ENCODE data around the gene THADA. TPM values are rescaled to one million over a fixed set of nuclear protein-coding genes. Genes with fewer than 3 reads are reported as not detected.

The THADA gene
- total and polyA plus RNA-seq, 2 donors (not counting 1 experiment from before 2014, with no cell fraction given), result 9.2 to 36.2 TPM

GRCh38 chr2:43216629-43217028, 379.2 kb downstream of the THADA start:
- H3K9ac ChIP-seq (ENCODE audit: insufficient read depth, low read length), result no peak overlapping the region
- H3K9me3 ChIP-seq (ENCODE audit: control insufficient read depth, insufficient read depth, low read depth, low read length), result no peaks in the 10 kb centered on the region
- H3K79me2 ChIP-seq (ENCODE audit: control insufficient read depth, insufficient read depth, low read length), result peaks cover 6% of the 10 kb centered on the region
- no peak for DNase-seq (ENCODE audit: low read depth in 2 of 2)
- no peaks in the 10 kb centered on the region for H3K36me3 ChIP-seq (ENCODE audit: control insufficient read depth, insufficient read depth, low read length)
- no peaks in the 10 kb centered on the region for H4K20me1 ChIP-seq (ENCODE audit: control insufficient read depth, extremely low read depth, insufficient read depth, low read length)
- TF ChIP-seq EZH2 (IDR thresholded peaks at IDR 0.05; ENCODE audit: low read length, missing control alignments) (no peak), CTCF (conservative IDR thresholded peaks at IDR 0.05 in 1 of 2, IDR thresholded peaks at IDR 0.05 in 1 of 2; ENCODE audit: low read depth in 1 of 2, low read length in 2 of 2) (no peak)
- no peaks in the 10 kb centered on the region for H3K27me3 ChIP-seq (ENCODE audit: control insufficient read depth, insufficient read depth, low read length)
- H3K4me1 ChIP-seq (ENCODE audit: control insufficient read depth, extremely low read depth, insufficient read depth, low read length), result peaks cover 19% of the 10 kb centered on the region
- no peak overlapping the region for H2AFZ ChIP-seq (ENCODE audit: low read length)
- no peak overlapping the region for H3K4me3 ChIP-seq (replicated peaks in 1 of 4; ENCODE audit: control extremely low read depth in 1 of 4, insufficient read depth in 1 of 4, low read depth in 3 of 4, low read length in 4 of 4)
- no peak overlapping the region for H3K4me2 ChIP-seq (ENCODE audit: extremely low read depth, insufficient read depth, low read length)
- no peak overlapping the region for H3K27ac ChIP-seq (ENCODE audit: insufficient read depth, low read length)

GRCh38 chr2:43215673-43216255, 380.1 kb downstream of the THADA start:
- no peak overlapping the region for H2AFZ ChIP-seq (ENCODE audit: low read length)
- H3K36me3 ChIP-seq (ENCODE audit: control insufficient read depth, insufficient read depth, low read length), result no peaks in the 10 kb centered on the region
- no peaks in the 10 kb centered on the region for H3K27me3 ChIP-seq (ENCODE audit: control insufficient read depth, insufficient read depth, low read length)
- peaks cover 6% of the 10 kb centered on the region for H3K79me2 ChIP-seq (ENCODE audit: control insufficient read depth, insufficient read depth, low read length)
- TF ChIP-seq EZH2 (IDR thresholded peaks at IDR 0.05; ENCODE audit: low read length, missing control alignments) (no peak), CTCF (conservative IDR thresholded peaks at IDR 0.05 in 1 of 2, IDR thresholded peaks at IDR 0.05 in 1 of 2; ENCODE audit: low read depth in 1 of 2, low read length in 2 of 2) (no peak)
- no peaks in the 10 kb centered on the region for H4K20me1 ChIP-seq (ENCODE audit: control insufficient read depth, extremely low read depth, insufficient read depth, low read length)
- H3K4me3 ChIP-seq (replicated peaks in 1 of 4; ENCODE audit: control extremely low read depth in 1 of 4, insufficient read depth in 1 of 4, low read depth in 3 of 4, low read length in 4 of 4), result no peak overlapping the region
- H3K4me2 ChIP-seq (ENCODE audit: extremely low read depth, insufficient read depth, low read length), result no peak overlapping the region
- peaks cover 18% of the 10 kb centered on the region for H3K4me1 ChIP-seq (ENCODE audit: control insufficient read depth, extremely low read depth, insufficient read depth, low read length)
- H3K9ac ChIP-seq (ENCODE audit: insufficient read depth, low read length), result no peak overlapping the region
- no peak overlapping the region for H3K27ac ChIP-seq (ENCODE audit: insufficient read depth, low read length)
- no peak for DNase-seq (ENCODE audit: low read depth in 2 of 2)
- no peaks in the 10 kb centered on the region for H3K9me3 ChIP-seq (ENCODE audit: control insufficient read depth, insufficient read depth, low read depth, low read length)

DNA sequence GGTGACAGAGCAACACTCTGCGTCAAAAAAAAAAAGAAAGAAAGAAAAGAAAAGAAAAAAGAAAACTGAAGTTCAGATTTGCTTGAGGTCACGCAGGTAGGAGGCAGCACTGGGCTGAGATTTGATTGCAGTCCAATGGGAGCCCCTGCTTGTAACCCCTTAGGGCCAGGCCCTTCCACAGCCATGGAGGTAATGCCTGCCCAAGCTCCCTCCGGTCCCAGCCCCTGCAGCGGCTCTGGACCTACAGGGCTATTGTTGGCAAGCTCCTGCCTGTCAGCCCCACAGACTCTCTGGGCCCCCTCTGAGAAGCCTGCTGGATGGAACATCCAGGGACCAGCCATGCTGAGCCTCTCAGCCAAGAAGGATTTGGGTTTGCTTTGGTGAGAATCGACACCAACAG, 381.6 kb downstream of the THADA start:
- no peak overlapping the region for H3K4me2 ChIP-seq (ENCODE audit: extremely low read depth, insufficient read depth, low read length)
- TF ChIP-seq CTCF (conservative IDR thresholded peaks at IDR 0.05 in 1 of 2, IDR thresholded peaks at IDR 0.05 in 1 of 2; ENCODE audit: low read depth in 1 of 2, low read length in 2 of 2), result no peak
- TF ChIP-seq EZH2 (IDR thresholded peaks at IDR 0.05; ENCODE audit: low read length, missing control alignments), result no peak
- no peaks in the 10 kb centered on the region for H4K20me1 ChIP-seq (ENCODE audit: control insufficient read depth, extremely low read depth, insufficient read depth, low read length)
- H3K36me3 ChIP-seq (ENCODE audit: control insufficient read depth, insufficient read depth, low read length), result no peaks in the 10 kb centered on the region
- H3K79me2 ChIP-seq (ENCODE audit: control insufficient read depth, insufficient read depth, low read length), result peaks cover 6% of the 10 kb centered on the region
- no peak overlapping the region for H3K9ac ChIP-seq (ENCODE audit: insufficient read depth, low read length)
- peaks cover 17% of the 10 kb centered on the region for H3K4me1 ChIP-seq (ENCODE audit: control insufficient read depth, extremely low read depth, insufficient read depth, low read length)
- H3K27ac ChIP-seq (ENCODE audit: insufficient read depth, low read length), result no peak overlapping the region
- DNase-seq (ENCODE audit: low read depth in 2 of 2), result no peak
- H2AFZ ChIP-seq (ENCODE audit: low read length), result no peak overlapping the region
- no peaks in the 10 kb centered on the region for H3K9me3 ChIP-seq (ENCODE audit: control insufficient read depth, insufficient read depth, low read depth, low read length)
- H3K27me3 ChIP-seq (ENCODE audit: control insufficient read depth, insufficient read depth, low read length), result no peaks in the 10 kb centered on the region
- H3K4me3 ChIP-seq (replicated peaks in 1 of 4; ENCODE audit: control extremely low read depth in 1 of 4, insufficient read depth in 1 of 4, low read depth in 3 of 4, low read length in 4 of 4), result no peak overlapping the region
